ENCODE results near the gene EYS. TPM values are rescaled to one million over a fixed set of nuclear protein-coding genes. Genes with fewer than 3 reads are reported as not detected.

Gene EYS
- total RNA-seq, 1 experiment from 2014 or later, result 1.5 TPM

DNA sequence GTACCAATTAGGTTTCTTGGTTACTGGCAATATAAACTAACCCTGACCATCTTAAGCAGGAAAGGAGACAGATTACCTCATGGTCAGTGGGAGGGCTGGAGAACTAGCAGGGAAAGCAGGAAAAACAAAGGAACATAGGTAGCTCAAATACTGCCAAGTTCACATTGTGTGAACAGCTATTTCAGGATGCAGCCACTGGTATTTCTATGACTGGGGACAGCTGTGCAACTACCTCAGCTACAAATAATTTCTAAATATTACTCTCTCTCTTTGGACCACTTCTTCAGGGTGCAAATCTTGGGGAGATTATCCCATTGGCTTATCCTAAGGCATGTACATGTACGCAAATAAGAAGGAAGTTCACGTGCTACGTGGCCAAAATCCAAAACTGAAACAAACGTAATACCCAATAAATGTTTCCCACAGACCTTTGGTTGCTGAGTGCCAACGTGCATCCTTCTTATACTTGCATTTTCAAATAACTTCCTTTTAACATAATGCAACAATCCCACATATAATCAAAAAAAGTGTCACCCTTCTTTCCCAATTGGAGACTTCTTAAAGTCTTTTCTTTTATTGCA, 1890.5 kb downstream of the EYS start:
- Mint-ChIP-seq H3K4me3 (ENCODE audit: unreplicated experiment) (no peak overlapping the region), H3K9me3 (ENCODE audit: unreplicated experiment) (no peaks in the 10 kb centered on the region), H3K27me3 (ENCODE audit: insufficient read depth, unreplicated experiment) (no peaks in the 10 kb centered on the region), H3K27ac (ENCODE audit: low read depth, unreplicated experiment) (no peak overlapping the region), H3K4me1 (ENCODE audit: insufficient read depth, unreplicated experiment) (peaks cover 10% of the 10 kb centered on the region), H3K36me3 (ENCODE audit: insufficient read depth, unreplicated experiment) (peaks cover 17% of the 10 kb centered on the region)
- BruUV-seq (replicated peaks), result no TSS peak
- intact Hi-C loops (cut with micrococcal nuclease), result no loop called here
- TF ChIP-seq, protein P1, sequence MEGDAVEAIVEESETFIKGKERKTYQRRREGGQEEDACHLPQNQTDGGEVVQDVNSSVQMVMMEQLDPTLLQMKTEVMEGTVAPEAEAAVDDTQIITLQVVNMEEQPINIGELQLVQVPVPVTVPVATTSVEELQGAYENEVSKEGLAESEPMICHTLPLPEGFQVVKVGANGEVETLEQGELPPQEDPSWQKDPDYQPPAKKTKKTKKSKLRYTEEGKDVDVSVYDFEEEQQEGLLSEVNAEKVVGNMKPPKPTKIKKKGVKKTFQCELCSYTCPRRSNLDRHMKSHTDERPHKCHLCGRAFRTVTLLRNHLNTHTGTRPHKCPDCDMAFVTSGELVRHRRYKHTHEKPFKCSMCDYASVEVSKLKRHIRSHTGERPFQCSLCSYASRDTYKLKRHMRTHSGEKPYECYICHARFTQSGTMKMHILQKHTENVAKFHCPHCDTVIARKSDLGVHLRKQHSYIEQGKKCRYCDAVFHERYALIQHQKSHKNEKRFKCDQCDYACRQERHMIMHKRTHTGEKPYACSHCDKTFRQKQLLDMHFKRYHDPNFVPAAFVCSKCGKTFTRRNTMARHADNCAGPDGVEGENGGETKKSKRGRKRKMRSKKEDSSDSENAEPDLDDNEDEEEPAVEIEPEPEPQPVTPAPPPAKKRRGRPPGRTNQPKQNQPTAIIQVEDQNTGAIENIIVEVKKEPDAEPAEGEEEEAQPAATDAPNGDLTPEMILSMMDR (IDR thresholded peaks at IDR 0.05; ENCODE audit: unreplicated experiment), result no peak
- ChIA-PET CTCF (interaction anchor here (1.1 to 4.8 kb wide), 4 partner anchors 9 to 465 kb away, joined by 3 to 27 read pairs (median 6); no protein-coding TSS in a partner anchor), POLR2A (interaction anchor here (6.2 kb wide), 1 partner anchor 10 kb away, joined by 33 read pairs; no protein-coding TSS in a partner anchor)
- DNase-seq (ENCODE audit: unreplicated experiment), result no peak

DNA sequence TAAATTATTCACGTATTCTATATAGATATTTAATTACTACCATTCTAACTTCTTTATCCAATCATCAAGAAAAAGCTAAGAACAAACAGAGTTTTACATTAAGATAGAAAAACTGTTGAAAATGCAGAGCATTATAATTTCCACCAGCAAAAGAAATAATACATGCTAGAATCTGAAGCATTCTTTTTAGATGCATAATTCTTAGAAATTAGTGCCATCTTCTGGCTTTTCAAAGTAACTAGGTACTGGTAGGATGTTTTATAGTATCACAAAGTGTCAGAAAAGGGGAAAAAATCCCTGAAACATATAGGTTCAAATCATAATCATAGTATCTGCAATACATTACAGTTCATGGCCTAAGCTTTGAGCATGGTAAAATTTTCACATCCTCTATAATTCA, 1892.6 kb downstream of the EYS start:
- Mint-ChIP-seq H3K9me3 (ENCODE audit: unreplicated experiment) (no peaks in the 10 kb centered on the region), H3K36me3 (ENCODE audit: insufficient read depth, unreplicated experiment) (peaks cover 22% of the 10 kb centered on the region), H3K4me1 (ENCODE audit: insufficient read depth, unreplicated experiment) (peaks cover 11% of the 10 kb centered on the region), H3K27ac (ENCODE audit: low read depth, unreplicated experiment) (no peak overlapping the region), H3K4me3 (ENCODE audit: unreplicated experiment) (no peak overlapping the region), H3K27me3 (ENCODE audit: insufficient read depth, unreplicated experiment) (no peaks in the 10 kb centered on the region)
- TF ChIP-seq, protein P1 (IDR thresholded peaks at IDR 0.05; ENCODE audit: unreplicated experiment), result no peak
- no peak for DNase-seq (ENCODE audit: unreplicated experiment)
- BruUV-seq (replicated peaks), result no TSS peak
- intact Hi-C loops (cut with micrococcal nuclease), result no loop called here
- CTCF ChIA-PET, result interaction anchor here (0.5 to 4.8 kb wide), 11 partner anchors 8 to 516 kb away, joined by 3 to 27 read pairs (median 4); no protein-coding TSS in a partner anchor
- POLR2A ChIA-PET, result interaction anchor here (0.6 to 6.2 kb wide), 4 partner anchors 8 to 217 kb away, joined by 3 to 33 read pairs (median 4); no protein-coding TSS in a partner anchor

DNA sequence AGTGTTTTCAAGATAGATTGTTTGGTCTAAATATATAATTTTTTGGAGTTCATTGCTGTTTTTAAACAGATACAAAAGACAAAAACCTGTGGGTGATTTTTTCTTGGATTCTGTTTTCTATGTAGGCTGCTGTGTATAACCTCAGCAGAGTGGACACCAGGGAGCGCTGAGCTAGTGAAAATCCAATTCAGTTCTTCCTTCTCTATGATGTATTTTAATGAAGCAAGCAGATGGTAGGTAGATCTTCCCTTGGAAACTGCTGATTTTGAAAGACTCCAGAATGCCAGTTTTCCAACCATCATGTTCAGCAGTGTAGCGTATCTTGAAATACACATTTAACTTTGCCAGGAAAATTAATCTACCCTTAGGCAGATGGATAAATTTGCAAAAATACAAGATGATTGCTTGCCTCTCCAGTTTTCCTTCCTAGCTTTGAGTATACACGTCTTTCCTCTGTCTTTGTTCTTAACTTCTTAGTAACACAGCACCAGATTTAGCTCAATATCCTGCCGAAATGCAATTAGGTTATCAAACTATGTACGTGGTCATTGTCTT, 1893.4 kb downstream of the EYS start:
- H3K36me3 Mint-ChIP-seq (ENCODE audit: insufficient read depth, unreplicated experiment), result peaks cover 22% of the 10 kb centered on the region
- BruUV-seq (replicated peaks), result no TSS peak
- DNase-seq (ENCODE audit: unreplicated experiment), result no peak
- intact Hi-C loops (cut with micrococcal nuclease), result no loop called here
- ChIA-PET CTCF (interaction anchor here (0.6 to 2.7 kb wide), 6 partner anchors 12 to 1606 kb away, joined by 3 to 6 read pairs (median 4); no protein-coding TSS in a partner anchor), POLR2A (interaction anchor here (1.0 to 6.2 kb wide), 3 partner anchors 8 to 216 kb away, joined by 3 to 33 read pairs (median 4); no protein-coding TSS in a partner anchor)
- H3K27me3 Mint-ChIP-seq (ENCODE audit: insufficient read depth, unreplicated experiment), result no peaks in the 10 kb centered on the region
- peaks cover 11% of the 10 kb centered on the region for H3K4me1 Mint-ChIP-seq (ENCODE audit: insufficient read depth, unreplicated experiment)
- H3K4me3 Mint-ChIP-seq (ENCODE audit: unreplicated experiment), result no peak overlapping the region
- no peak overlapping the region for H3K27ac Mint-ChIP-seq (ENCODE audit: low read depth, unreplicated experiment)
- H3K9me3 Mint-ChIP-seq (ENCODE audit: unreplicated experiment), result no peaks in the 10 kb centered on the region
- TF ChIP-seq, protein P1 (IDR thresholded peaks at IDR 0.05; ENCODE audit: unreplicated experiment), result no peak

DNA sequence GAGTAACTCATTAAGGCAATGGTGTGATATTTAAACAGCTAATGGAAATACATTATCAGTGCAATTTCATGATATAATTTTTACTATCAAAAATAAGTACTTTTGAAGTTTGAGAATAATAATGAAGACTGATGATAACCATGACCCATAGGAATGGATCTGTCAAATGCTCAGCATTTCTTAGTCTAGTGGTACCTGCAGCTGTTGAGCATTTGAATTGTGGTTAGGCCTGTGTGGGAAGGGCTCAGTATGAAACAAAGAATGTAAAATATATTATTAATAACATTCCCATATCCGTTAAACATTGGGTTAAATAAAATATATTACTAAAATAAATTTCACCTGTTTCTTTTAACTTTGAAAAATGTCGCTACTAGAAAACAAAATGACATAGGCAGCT, 1898.5 kb downstream of the EYS start:
- Mint-ChIP-seq H3K9me3 (ENCODE audit: unreplicated experiment) (no peaks in the 10 kb centered on the region), H3K4me3 (ENCODE audit: unreplicated experiment) (peak overlapping the region; percentile 75), H3K27me3 (ENCODE audit: insufficient read depth, unreplicated experiment) (no peaks in the 10 kb centered on the region), H3K36me3 (ENCODE audit: insufficient read depth, unreplicated experiment) (peaks cover 7% of the 10 kb centered on the region), H3K27ac (ENCODE audit: low read depth, unreplicated experiment) (peak overlapping the region; percentile 99), H3K4me1 (ENCODE audit: insufficient read depth, unreplicated experiment) (peaks cover 48% of the 10 kb centered on the region)
- no TSS peak for BruUV-seq (replicated peaks)
- TF ChIP-seq, protein P1 (IDR thresholded peaks at IDR 0.05; ENCODE audit: unreplicated experiment), result no peak
- DNase-seq (ENCODE audit: unreplicated experiment), result no peak
- POLR2A ChIA-PET, result interaction anchor here (0.6 to 7.8 kb wide), 5 partner anchors 7 to 235 kb away, joined by 3 to 73 read pairs (median 6); no protein-coding TSS in a partner anchor
- CTCF ChIA-PET, result no interaction called here
- intact Hi-C loops (cut with micrococcal nuclease), result loop anchor here (5.0 kb wide), 1 partner anchor 171 kb away; the partner anchor contains the start of gene PHF3

All from MCF 10A (cell line).